NCI-H1092 (cell line): ENCODE data around the gene CAMLG.
A peak's percentile ranks its signal among the peaks of the same experiment; 100 is the strongest.
"Not testable (repeated sequence)": the region's sequence is repeated elsewhere in the genome, so short reads cannot be mapped to it uniquely, and the experiment has no call there.

Source experiments
- DNase-seq: peaks from one replicate; lab custom pipeline; 2025; lab: John Stamatoyannopoulos, UW

Gene CAMLG

DNA sequence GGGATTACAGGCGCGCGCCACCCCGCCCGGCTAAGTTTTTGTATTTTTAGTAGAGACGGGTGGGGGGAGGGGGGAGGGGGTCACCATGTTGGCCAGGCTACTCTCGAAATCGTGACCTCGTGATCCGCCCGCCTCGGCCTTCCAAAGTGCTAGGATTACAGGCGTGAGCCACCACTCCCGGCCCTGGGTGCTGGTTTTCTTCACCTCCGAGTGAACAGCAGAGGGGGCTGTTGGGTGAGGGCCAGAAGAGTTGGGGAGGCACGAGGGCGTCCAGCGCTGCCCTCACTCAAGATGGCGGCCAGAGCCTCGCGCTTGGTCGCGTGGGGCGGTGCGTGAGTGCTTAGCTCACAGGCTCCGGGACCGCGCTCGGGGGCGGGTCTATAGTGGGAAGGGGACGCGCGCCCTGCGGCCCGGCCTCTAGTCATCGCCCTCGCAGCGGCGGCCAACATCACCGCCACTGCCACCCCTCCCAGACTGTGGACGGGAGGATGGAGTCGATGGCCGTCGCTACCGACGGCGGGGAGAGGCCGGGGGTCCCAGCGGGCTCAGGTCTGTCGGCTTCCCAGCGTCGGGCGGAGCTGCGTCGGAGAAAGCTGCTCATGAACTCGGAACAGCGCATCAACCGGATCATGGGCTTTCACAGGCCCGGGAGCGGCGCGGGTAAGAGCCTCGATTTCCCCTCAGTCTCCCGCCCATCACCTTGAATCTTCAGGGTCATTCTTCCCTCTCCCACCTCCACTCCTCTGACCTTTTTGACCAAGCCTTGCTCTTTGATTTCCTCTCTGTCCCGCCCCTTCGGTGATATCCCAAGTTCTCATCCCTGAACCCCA lies at the start of gene CAMLG:
Gene CAMLG, plus strand, starts transcription at position 416 of the 830 bp plus-strand sequence. Its CDS starts 73 bp downstream, at position 489.
- peak; percentile 96 for DNase-seq

DNA sequence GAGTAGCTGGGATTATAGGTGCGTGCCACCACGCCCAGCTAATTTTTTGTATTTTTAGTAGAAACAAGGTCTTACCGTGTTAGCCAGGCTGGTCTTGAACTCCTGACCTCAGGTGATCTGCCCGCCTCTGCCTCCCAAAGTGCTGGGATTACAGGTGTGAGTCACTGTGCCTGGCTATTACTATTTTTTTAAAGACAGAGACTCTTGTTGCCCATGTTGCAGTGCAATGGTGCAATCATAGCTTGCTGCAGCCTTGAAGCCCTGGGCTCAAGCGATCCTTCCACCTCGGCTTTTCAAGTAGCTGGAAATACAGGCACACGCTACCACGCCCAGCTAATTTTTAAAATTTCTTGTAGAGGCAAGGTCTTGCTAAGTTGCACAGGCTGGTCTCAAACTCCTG lies 48.2 kb upstream of the CAMLG start:
- not testable (repeated sequence) for DNase-seq

DNA sequence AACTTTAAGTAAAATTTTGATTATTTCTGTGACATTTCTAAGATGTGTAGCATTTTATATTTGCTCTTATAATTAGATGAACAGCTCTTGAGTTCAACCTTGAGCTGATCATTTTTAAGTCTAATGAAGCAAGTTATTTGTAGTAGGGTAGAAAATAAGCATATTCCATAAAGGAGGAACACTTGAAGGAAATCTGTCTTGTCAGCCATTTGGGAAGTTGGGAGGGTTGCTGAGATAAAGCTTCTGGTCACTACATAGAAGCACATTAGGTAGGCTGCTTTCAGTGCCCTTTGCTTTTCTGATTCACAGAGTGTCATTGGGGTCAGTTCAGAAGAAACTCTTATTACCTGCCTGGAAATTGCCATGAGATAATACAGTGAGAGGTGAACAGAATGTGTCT lies 45.6 kb upstream of the CAMLG start:
- no peak for DNase-seq

DNA sequence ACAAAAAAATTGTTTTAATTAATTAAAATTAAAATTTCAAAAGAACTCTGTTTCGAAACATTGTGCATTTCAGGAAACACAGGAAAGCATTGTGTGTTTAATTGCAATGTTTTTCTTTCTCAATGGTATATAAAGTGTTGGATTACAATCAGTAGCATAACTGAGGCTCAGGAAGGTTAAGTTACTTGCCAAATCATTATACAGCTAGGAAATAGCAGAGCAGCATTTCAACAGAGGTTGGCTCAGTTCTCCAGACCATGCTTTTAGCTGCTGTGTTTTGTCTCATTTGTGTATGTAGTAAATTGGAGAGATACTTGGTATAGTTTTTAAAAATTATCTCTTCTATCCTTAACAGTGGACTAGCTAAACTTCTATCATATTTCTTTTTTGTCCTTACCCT lies 30.0 kb upstream of the CAMLG start:
- DNase-seq: no peak

DNA sequence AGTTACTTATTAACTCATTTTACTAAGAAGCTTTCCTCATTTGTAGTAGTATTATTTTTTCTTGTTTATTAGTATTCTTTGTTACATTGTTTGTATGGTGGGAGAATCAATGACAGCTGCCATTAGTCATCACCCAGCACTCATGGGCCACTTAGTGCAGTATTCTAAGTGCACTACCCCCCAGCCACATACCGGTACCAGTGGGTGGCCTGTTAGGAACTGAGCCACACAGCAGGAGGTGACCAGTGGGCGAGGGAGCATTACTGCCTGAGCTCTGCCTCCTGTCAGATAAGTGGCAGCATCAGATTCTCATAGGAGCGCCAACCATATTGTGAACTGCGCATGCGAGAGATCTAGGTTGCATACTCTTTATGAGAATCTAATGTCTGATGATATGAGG lies 24.2 kb upstream of the CAMLG start:
- DNase-seq: no peak

DNA sequence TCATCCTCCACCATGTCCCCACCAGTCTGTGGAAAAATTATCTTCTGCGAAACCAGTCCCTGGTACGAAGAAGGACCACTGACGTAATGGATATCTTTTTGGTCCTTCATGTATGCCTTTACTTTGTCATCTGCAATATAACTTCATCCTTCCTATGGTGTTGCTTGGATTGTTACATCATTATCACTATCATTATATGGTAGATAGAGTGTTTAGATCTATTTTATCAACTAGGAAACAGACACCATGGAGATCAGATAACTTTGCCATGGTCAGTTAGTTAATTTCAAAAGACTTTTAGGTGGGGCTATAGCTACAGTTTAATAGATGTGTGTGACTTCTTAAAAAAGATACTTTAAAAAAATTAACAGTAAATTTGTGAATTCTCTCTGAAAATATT lies 23.8 kb upstream of the CAMLG start:
- no peak for DNase-seq

DNA sequence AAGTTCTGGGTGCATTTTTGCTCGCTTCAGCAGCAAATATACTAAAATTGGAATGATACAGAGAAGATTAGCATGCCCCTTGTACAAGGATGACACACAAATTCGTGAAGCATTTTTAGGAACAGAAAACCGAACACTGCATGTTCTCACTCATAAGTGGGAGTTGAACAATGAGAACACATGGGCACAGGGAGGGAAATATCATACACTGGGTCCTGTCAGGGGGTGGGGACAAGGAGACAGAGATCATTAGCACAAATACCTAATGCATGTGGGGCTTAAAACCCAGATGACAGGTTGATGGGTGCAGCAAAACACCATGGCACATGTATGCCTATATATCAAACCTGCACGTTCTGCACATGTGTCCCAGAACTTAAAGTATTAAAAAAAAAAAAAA lies 22.9 kb upstream of the CAMLG start:
- not testable (repeated sequence) for DNase-seq

DNA sequence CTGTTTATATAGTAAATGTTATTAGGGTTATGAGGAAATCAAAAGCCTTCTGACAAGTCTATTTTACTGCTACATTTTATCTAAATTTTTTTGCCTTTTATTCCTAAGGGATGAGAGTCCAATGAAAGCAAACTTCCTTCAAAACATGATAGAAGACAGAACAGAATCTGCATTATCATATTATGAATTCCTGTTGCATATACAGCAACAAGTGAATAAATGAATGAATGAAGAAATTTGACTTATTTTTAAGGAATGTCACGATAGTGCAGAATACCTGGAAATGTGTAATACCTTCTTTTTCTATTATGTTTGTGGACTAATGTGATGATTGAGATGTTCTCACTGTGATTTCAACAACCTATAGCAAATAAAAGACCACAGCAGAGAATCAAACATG lies 13.5 kb upstream of the CAMLG start:
- no peak for DNase-seq

DNA sequence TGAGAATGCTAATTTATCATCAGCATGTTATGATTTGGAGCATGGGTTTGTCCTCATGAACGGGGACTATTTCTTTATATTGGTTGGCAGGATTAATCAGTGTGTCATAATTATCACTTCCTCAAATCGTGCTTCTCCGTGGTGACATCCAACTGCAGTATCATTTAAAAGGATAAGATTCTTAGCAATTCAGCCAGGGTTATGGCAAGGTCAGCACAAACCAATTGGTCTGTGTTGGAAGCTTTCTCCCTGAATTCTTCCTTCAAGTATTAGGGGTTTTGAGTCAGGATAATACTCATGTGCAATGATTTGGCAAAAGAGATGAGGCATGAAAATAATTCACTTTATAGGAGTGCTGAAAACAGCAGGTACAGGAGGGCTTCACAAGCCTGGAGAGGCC lies 5.5 kb upstream of the CAMLG start:
- no peak for DNase-seq

DNA sequence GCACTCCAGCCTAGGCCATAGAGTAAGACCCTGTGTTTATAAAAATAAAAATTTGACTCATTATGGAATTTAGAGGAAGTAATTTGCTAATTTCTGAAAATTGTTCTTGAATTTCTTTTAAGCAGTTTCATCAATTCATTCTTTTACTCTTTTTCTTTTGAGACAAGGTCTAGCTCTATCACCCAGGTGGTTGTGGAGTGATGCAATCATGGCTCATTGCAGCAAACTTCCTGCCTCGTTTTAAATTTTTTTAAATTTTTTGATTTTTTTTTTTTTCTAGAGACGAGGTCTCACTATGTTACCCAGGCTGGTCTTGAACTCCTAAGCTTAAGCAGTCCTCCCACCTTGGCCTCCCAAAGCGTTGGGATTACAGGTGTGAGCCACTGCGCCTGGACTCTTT lies 3.1 kb upstream of the CAMLG start:
- DNase-seq: no peak

DNA sequence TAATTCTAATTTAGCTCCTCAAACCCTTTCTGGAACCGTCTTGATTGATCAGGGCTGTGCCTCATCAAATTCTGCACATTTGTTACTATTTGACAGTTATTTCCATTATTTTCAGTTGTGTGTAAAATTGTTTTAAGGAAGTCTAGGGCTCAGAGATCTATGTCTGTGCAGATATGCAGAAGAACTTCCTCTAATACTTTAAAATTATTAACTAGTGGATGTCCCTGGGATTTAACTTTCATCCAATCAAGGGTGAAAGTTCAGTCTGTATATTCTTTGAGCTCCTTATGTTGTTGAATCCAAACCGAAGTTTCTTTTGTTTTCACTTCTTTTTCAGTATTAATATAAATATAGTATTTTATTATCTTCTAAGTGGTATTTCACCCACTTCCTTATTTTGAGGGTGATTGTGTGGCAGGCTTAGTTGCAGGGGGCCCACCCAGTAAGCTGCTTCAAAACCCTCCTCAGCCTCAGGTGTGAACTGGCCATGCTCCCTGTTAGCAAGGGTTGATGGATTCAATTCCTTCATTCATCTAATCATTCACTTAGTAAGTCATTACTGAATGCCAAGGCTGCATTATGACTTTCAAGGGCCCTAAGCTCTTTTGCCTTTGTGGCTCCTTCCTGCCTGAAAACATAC lies 2.1 kb upstream of the CAMLG start:
- no peak for DNase-seq

DNA sequence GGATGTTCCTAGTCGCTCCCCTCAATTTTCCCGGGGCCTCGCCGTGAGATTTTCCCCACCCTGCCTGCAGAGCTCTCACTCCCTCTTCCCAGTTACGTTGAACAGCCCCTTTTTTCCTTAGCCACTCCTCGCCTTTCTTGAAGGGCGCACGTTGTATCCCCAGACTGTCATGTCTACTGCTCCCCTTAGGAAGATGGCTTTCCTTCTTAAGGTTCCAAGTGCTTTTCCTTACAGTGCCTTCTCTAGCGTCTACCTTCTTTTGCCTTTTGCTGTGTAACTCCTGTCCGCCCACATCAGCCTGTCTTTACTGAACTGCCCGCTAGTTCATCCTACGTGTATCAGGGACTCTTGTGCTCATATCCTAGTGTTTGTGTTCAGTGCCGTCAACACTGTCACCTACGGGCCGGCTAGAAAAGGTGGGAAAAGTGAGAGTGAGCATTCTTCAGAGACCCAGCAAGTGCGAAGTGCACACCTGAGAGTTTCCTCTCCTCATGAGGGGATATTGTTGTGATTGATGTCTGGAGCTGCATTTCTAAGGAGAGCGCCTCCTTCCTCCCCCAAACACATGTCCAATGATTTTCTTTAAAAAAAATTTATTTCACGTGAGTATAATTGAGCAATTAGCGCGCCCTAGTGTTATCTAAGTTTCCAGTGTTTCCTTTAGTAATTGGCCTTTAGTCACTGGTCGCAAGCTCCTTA lies 764 bp downstream of the CAMLG start:
- DNase-seq: no peak

DNA sequence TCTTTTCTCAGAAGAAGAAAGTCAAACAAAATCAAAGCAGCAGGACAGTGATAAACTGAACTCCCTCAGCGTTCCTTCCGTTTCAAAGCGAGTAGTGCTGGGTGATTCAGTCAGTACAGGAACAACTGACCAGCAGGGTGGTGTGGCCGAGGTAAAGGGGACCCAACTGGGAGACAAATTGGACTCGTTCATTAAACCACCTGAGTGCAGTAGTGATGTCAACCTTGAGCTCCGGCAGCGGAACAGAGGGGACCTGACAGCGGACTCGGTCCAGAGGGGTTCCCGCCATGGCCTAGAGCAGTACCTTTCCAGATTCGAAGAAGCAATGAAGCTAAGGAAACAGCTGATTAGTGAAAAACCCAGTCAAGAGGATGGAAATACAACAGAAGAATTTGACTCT lies 2.7 kb downstream of the CAMLG start:
- no peak for DNase-seq

DNA sequence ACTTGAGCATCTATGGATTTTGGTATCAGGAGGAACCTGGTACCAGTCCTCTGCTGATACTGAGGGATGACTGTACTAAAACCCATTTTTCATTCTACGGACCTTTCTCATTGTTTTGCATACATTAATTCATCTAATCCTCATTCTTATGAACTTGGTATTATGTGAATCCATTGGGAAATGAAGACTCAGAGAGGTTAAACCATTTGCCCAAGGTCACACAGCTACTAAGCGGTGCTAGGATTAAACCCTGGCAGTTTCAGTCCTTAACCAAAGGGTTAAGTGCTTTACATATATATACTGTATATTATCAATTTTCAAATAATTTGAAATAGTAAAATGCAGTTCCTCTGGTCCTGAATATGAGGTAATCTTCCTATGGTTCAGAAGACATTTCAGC lies 3.8 kb downstream of the CAMLG start:
- no peak for DNase-seq

DNA sequence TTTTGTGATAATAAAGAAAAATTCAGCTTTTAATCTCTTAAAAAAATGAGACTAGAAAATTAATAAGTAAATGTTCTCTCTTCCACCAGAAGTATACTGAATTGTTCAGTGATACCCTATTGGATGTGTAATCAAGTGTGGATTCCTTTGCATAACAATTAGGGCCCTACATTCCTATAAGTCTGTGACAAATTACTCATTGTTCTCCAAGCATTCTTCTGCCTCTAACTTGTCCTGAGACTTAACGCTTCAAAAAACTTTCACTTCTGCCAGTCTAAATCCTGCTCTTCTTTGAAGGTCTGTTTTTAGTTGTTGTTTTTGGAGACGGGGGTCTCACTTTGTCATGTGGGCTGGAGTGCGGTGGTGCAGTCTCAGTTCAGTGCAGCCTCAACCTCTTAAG lies 11.1 kb downstream of the CAMLG start:
- no peak for DNase-seq

DNA sequence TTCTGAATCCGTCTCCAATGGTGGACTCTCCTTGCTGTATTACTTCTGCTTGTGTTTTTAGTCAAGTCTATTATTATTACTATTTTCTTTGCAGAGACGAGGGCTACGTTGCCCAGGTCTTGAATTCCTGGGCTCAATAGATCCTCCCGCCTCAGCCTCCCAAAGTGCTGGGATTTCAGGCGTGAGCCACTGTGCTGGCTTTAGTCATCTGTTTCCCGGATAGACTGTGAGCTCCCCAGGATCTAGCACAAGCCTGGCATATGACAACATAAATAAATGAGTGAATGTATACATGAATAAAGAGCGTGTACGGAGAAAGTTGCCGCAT lies 19.8 kb downstream of the CAMLG start:
- DNase-seq: no peak

DNA sequence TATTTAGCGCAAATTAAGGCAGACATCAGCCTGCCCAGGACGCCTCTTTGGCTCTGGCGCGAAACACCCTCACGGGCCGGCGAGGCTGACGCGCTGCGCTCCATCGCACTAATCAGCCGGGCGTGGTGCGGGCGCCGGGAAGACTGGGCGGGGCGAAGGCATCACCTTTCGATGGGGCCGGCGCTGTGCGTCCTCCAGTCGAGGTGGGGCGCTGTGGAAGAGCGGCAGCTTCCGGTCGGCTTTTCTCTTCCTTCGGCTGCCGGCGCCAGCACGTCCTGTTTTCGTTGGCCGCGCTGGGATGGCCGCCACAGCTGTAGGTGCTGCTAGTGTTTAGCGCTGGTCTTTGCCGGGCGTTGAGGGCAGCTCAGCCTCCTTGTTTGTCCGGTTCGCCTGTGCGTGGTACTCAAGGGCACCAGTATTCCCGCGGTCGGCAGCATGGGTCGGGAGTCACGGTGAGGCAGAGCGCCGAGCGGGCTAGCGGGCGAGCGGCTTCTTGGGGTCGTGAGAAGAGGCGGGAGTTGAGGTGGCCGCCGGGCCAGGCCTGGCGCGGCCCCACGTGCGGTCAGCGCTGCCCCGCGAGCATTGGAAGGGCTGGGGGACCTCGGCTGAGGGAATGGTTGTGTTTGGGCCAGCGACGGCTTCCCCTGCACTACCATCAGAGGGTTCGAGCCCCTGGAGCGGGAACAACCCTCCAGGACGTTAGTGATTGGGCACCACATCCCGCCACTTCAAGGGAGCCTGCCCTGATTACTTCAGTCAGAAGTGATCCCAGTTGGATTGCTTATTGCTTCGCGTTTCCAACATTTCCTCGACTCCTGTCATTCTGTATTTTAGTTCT lies 20.4 kb downstream of the CAMLG start, which contains the start of gene DDX46:
Gene DDX46, plus strand, starts transcription at position 276 of the 838 bp plus-strand sequence. Its CDS starts 160 bp downstream, at position 436.
- peak; percentile 86 for DNase-seq

DNA sequence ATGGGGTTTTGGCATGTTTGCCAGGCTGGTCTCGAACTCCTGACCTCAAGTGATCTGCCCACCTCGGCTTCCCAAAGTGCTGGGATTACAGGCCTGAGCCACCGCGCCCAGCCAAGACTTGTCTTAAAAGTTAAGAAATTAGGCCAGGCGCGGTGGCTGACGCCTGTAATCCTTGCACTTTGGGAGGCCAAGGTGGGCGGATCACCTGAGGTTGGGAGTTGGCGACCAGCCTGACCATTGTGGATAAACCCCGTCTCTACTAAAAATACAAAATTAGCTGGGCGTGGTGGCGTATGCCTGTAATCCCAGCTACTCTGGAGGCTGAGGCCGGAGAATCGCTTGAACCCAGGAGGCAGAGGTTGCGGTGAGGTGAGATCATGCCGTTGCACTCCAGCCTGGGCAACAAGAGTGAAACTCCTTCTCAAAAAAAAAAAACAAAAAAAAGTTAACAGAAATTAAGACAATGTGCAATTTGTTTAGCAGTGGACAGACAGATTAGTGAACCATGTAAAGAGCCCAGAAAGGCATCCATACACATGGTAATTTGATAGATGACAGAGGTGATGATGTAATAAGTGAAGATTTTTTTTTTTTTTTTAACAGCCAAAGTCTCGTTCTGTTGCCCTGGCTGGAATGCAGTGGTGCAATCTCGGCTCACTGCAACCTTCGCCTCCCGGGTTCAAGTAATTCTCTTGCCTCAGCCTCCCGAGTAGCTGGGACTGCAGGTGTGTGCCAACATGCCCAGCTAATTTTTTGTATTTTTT lies 29.4 kb downstream of the CAMLG start:
- DNase-seq: not testable (repeated sequence)

DNA sequence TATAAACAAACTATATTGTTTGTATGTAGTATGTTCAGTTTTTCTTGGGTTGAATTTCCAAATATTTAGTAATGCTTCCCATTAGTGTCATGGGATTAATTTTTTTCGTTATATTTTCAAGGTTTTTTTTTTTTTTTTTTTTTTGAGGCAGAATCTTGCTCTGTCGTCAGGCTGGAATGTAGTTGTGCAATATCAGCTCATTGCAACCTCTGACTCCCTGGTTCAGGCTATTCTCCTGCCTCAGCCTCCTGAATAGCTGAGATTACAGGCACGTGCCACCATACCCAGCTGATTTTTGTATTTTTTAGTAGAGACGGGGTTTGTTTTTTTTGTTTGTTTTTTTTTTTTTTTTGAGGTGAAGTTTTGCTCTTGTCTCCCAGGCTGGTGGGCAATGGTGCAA lies 30.9 kb downstream of the CAMLG start:
- DNase-seq: no peak

DNA sequence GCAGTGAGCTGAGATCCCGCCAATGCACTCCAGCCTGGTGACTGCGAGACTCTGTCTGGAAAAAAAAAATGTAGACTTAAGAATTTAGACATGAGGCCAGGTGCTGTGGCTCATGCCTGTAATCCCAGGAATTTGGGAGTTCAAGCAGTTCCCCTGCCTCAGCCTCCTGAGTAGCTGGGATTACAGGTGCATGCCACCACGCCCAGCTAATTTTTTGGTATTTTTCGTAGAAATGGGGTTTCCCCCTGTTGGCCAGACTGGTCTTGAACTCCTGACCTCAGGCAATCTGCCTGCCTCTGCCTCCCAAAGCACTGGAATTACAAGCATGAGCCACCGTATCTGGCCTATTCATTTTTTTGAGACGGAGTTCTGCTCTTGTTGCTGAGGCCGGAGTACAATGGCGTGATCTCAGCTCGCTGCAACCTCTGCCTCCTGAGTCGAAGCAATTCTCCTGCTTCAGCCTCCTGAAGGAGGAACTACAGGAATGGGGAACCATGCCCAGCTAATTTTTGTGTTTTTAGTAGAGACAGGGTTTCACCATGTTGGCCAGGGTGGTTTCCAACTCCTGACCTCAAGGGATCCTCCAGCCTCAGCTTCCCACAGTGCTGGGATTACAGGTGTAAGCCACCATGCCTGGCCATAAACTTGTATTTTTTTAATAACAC lies 34.2 kb downstream of the CAMLG start:
- DNase-seq: no peak

DNA sequence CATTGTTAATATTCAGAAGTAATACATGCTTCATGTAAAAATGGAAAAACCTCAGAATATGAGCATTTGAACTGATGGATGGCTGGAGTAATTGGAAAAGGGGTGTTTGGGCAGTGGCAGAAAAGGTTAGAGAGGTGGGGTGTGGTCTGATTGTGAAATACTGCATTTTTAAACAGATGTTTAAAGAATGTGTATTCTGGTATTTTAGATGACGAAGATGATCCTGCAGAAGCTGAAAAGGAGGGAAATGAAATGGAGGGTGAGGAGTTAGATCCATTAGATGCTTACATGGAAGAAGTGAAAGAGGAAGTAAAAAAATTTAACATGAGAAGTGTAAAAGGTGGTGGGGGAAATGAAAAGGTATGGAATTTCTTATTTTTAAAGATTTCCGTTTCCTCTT lies 39.0 kb downstream of the CAMLG start:
- DNase-seq: no peak
